IPS-15b (cell line): ENCODE data around the gene COA7.

Source experiments
- H3K27me3 ChIP-seq: one replicate; pipeline ENCODE4 v1.6.1; 2013; ENCODE audit warnings: low read length; ENCODE audit not compliant: control insufficient read depth, insufficient read depth
- H3K36me3 ChIP-seq: one replicate; pipeline ENCODE4 v1.6.1; 2013; ENCODE audit warnings: low read length; ENCODE audit not compliant: control insufficient read depth, insufficient read depth
- H3K4me1 ChIP-seq: one replicate; pipeline ENCODE4 v1.6.1; 2013; ENCODE audit warnings: mild to moderate bottlenecking, low read length; ENCODE audit not compliant: control insufficient read depth, insufficient read depth
- H3K4me3 ChIP-seq: one replicate; pipeline ENCODE4 v1.5.1; 2013; ENCODE audit warnings: low read depth, low read length
- H3K9ac ChIP-seq: one replicate; pipeline ENCODE4 v1.6.1; 2013; ENCODE audit warnings: low read depth, mild to moderate bottlenecking, low read length
- H3K9me3 ChIP-seq: one replicate; pipeline ENCODE4 v1.6.1; 2013; ENCODE audit warnings: mild to moderate bottlenecking, low read length; ENCODE audit not compliant: control insufficient read depth, insufficient read depth

Gene COA7

GRCh38 chr1:52665006-52665941, 32.9 kb downstream of the COA7 start:
- H3K9me3 ChIP-seq = no peaks in the 10 kb centered on the region
- H3K4me3 ChIP-seq = no peak overlapping the region
- H3K4me1 ChIP-seq = peaks cover 15% of the 10 kb centered on the region
- no peak overlapping the region for H3K9ac ChIP-seq
- no peaks in the 10 kb centered on the region for H3K36me3 ChIP-seq
- H3K27me3 ChIP-seq = no peaks in the 10 kb centered on the region

DNA sequence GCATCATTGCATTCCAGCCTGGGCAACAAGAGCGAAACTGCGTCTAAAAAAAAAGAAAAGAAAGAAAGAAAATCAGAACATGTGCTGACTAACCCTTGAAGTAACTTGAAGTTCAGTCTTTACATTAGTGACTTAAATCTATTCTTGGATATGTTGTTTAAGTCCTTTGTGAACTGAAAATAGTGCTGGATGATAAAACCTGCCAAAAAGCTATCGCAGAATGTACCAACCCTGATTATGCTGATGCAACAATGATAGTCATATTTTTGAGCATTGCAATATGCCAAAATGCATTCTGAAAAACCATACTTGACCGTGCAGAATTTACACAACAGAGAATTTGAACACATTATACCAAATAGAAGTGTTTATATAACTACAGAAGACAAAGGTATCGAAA, 34.4 kb downstream of the COA7 start:
- no peaks in the 10 kb centered on the region for H3K9me3 ChIP-seq
- H3K4me1 ChIP-seq = peaks cover 26% of the 10 kb centered on the region
- no peak overlapping the region for H3K9ac ChIP-seq

DNA sequence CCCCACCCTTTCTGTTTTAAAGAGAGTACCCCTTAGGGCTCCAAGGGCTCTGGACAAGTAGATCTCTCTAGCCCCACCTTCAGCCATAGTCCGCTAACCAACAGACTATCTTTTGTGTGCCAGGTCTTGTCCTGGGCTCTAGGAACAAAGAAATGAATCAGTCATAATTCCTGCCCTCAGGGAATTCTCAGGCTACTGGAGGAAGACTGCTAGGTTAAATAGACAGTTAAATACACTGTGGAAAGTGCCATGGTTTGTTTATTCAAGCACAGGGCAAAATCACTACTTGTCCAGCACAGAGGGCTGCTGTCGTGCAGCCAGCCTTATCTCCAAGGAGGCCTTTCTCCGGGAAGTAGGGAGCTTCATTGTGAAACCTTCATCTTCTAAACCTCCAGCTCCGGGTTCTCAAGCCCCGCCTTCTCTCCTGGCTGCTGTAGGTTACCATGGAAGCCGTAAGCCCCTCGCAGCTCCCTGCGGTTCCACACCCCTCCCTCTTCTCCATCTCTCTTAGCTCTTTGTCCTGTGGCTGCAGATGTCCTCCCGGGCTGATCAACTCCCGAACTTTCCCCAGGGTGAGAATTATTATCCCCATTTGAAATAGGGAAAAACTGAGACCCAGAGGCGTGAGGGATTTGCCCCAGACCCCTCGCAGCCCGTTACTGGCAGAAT, 35.4 kb downstream of the COA7 start:
- peak overlapping the region; percentile 47 for H3K9ac ChIP-seq
- no peak overlapping the region for H3K4me3 ChIP-seq
- peaks cover 28% of the 10 kb centered on the region for H3K4me1 ChIP-seq

More for the DNA sequence above, 34.4 kb downstream of the COA7 start:
- H3K4me3 ChIP-seq = no peak overlapping the region
- H3K36me3 ChIP-seq = no peaks in the 10 kb centered on the region
- no peaks in the 10 kb centered on the region for H3K27me3 ChIP-seq

DNA sequence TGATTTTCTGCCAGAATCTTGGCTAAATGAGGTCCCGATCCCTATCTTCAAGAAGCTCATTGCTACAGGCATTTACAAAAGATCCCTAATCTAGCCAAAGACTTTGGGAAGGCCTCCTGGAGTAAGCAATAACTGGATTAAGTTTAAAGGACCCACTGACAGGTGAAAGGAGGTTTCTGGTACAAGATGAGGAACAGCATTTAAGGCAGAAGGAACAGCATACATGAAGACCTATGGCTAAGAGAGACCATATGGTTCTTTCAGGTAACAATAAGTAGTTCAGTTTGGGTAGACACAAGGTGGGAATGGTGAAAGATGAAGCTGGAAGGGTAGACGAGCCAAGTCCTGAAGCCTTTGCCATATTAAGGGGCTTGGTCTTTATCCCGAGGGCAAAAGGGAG, 37.3 kb downstream of the COA7 start:
- Histone ChIP-seq H3K9me3 (no peaks in the 10 kb centered on the region), H3K36me3 (no peaks in the 10 kb centered on the region), H3K4me3 (no peak overlapping the region), H3K9ac (no peak overlapping the region), H3K4me1 (peaks cover 28% of the 10 kb centered on the region), H3K27me3 (no peaks in the 10 kb centered on the region)

More for the DNA sequence above, 35.4 kb downstream of the COA7 start:
- Histone ChIP-seq H3K9me3 (no peaks in the 10 kb centered on the region), H3K36me3 (no peaks in the 10 kb centered on the region), H3K27me3 (no peaks in the 10 kb centered on the region)

- Histone ChIP-seq H3K9ac (no peak overlapping the region), H3K9me3 (no peaks in the 10 kb centered on the region), H3K36me3 (no peaks in the 10 kb centered on the region), H3K27me3 (no peaks in the 10 kb centered on the region), H3K4me1 (peaks cover 24% of the 10 kb centered on the region), H3K4me3 (no peak overlapping the region)
Measured at GRCh38 chr1:52659851-52660596, 38.1 kb downstream of the COA7 start.

GRCh38 chr1:52659356-52659755, 38.8 kb downstream of the COA7 start:
- H3K9me3 ChIP-seq = no peaks in the 10 kb centered on the region
- no peaks in the 10 kb centered on the region for H3K27me3 ChIP-seq
- H3K4me1 ChIP-seq = peaks cover 24% of the 10 kb centered on the region
- no peak overlapping the region for H3K4me3 ChIP-seq
- no peak overlapping the region for H3K9ac ChIP-seq
- no peaks in the 10 kb centered on the region for H3K36me3 ChIP-seq

DNA sequence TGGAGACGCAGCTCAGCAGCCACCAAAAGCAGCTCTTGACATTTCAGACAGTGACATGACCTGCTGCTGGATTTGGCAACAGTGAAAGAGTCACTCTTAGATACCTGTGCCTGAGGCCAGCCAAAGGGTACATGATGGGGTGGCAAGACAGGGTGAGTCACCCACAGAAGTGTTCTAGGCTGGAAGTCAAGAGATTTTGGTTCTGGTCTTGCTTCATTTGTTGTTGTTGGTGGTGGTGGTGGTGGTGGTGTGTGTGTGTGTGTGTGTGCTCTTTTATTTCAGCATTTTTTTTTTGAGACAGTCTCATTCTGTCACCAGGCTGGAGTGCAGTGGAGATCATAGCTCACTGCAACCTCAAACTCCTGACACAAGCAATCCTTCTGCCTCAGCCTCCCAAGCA, 39.4 kb downstream of the COA7 start:
- Histone ChIP-seq H3K4me3 (no peak overlapping the region), H3K27me3 (no peaks in the 10 kb centered on the region), H3K36me3 (no peaks in the 10 kb centered on the region), H3K4me1 (peaks cover 24% of the 10 kb centered on the region), H3K9ac (no peak overlapping the region), H3K9me3 (no peaks in the 10 kb centered on the region)

- Histone ChIP-seq H3K36me3 (no peaks in the 10 kb centered on the region), H3K27me3 (no peaks in the 10 kb centered on the region), H3K4me3 (no peak overlapping the region), H3K9ac (no peak overlapping the region), H3K4me1 (peaks cover 22% of the 10 kb centered on the region), H3K9me3 (no peaks in the 10 kb centered on the region)
Measured at GRCh38 chr1:52657702-52658101, 40.4 kb downstream of the COA7 start.

GRCh38 chr1:52654063-52654462, 44.1 kb downstream of the COA7 start:
- Histone ChIP-seq H3K4me3 (no peak overlapping the region), H3K27me3 (no peaks in the 10 kb centered on the region), H3K9ac (no peak overlapping the region), H3K4me1 (peaks cover 2% of the 10 kb centered on the region), H3K9me3 (no peaks in the 10 kb centered on the region), H3K36me3 (no peaks in the 10 kb centered on the region)

GRCh38 chr1:52653207-52653849, 44.8 kb downstream of the COA7 start:
- Histone ChIP-seq H3K4me1 (no peaks in the 10 kb centered on the region), H3K4me3 (no peak overlapping the region), H3K27me3 (no peaks in the 10 kb centered on the region), H3K36me3 (no peaks in the 10 kb centered on the region), H3K9me3 (no peaks in the 10 kb centered on the region), H3K9ac (no peak overlapping the region)

DNA sequence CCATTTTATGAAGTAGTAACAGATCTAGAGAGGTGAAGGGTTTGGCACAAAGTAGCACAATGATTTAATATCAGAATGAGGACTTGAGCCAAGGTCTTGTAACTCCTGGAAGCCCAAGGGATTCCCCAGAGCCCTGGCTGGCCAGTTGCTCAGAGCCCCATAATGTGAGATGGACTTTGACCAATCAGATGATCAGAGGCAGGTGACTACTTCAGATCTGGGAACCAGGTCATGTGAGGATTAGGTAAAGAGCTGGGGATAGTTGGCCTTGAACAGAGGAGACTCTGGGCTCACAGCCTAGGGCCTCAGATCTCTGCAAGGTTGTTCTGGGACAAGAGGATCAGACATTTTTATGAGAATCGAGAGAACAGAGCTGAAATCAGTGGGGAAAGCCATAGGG, 46.2 kb downstream of the COA7 start:
- Histone ChIP-seq H3K4me3 (no peak overlapping the region), H3K9ac (no peak overlapping the region), H3K36me3 (no peaks in the 10 kb centered on the region), H3K27me3 (no peaks in the 10 kb centered on the region), H3K4me1 (no peaks in the 10 kb centered on the region), H3K9me3 (no peaks in the 10 kb centered on the region)
